ENCODE results near the gene PDE4B. TPM values are rescaled to one million over a fixed set of nuclear protein-coding genes. Genes with fewer than 3 reads are reported as not detected.

The PDE4B gene
- total RNA-seq, 1 experiment from 2014 or later = 1.4 TPM

- DNase-seq (no peak), ATAC-seq (peak; percentile 19; the same call in 1 of the 2 replicates)
- H3K27ac ChIP-seq (ENCODE audit: low read length) = peak overlapping the region; percentile 48
- no peaks in the 10 kb centered on the region for H3F3A ChIP-seq (ENCODE audit: low read length, unreplicated experiment)
- TF ChIP-seq CTCF (conservative IDR thresholded peaks at IDR 0.05; ENCODE audit: low read depth, low read length) = no peak
- no peak for TF ChIP-seq EZH2 (IDR thresholded peaks at IDR 0.05; ENCODE audit: low read length, unreplicated experiment)
- no peak for TF ChIP-seq EZH2phosphoT487 (IDR thresholded peaks at IDR 0.05; ENCODE audit: borderline replicate concordance, low read length)
- H3K79me2 ChIP-seq (ENCODE audit: low read length) = no peaks in the 10 kb centered on the region
- H3K9me3 ChIP-seq (ENCODE audit: low read length) = no peaks in the 10 kb centered on the region
- H3K4me2 ChIP-seq (ENCODE audit: low read length) = 0 out of 2 replicates have a peak overlapping the region, but pooled peaks have one; percentile 23
- no peaks in the 10 kb centered on the region for H3K9me2 ChIP-seq (replicated peaks; ENCODE audit: low read length)
- H3K9ac ChIP-seq (ENCODE audit: low read length) = no peak overlapping the region
- H3K4me3 ChIP-seq (ENCODE audit: low read length) = no peak overlapping the region
- ChIA-PET CTCF (no interaction called here), POLR2A (ENCODE audit: unreplicated experiment) (no interaction called here)
- H3K27me3 ChIP-seq (ENCODE audit: low read length) = peaks cover 21% of the 10 kb centered on the region
- H3K4me1 ChIP-seq (ENCODE audit: insufficient read depth, low read length) = peaks cover 14% of the 10 kb centered on the region
- H4K20me1 ChIP-seq (ENCODE audit: low read length) = no peaks in the 10 kb centered on the region
- no TSS peak for BruUV-seq (replicated peaks)
- no peak overlapping the region for H2AFZ ChIP-seq (ENCODE audit: low read length)
- intact Hi-C loops (cut with micrococcal nuclease) = no loop called here
- no peaks in the 10 kb centered on the region for H3K36me3 ChIP-seq (ENCODE audit: low read depth, low read length)
Observed at GRCh38 chr1:66231681-66232463, 439.2 kb downstream of the PDE4B start.

- POLR2A ChIA-PET (ENCODE audit: unreplicated experiment) = no interaction called here
- CTCF ChIA-PET = no interaction called here
- TF ChIP-seq CTCF (conservative IDR thresholded peaks at IDR 0.05; ENCODE audit: low read depth, low read length) (no peak), EZH2 (IDR thresholded peaks at IDR 0.05; ENCODE audit: low read length, unreplicated experiment) (no peak), EZH2phosphoT487 (IDR thresholded peaks at IDR 0.05; ENCODE audit: borderline replicate concordance, low read length) (no peak)
- Histone ChIP-seq H3F3A (ENCODE audit: low read length, unreplicated experiment) (no peaks in the 10 kb centered on the region), H3K4me2 (ENCODE audit: low read length) (no peak overlapping the region), H3K27ac (ENCODE audit: low read length) (no peak overlapping the region), H3K27me3 (ENCODE audit: low read length) (peaks cover 32% of the 10 kb centered on the region), H3K9me3 (ENCODE audit: low read length) (no peaks in the 10 kb centered on the region), H3K9me2 (replicated peaks; ENCODE audit: low read length) (no peaks in the 10 kb centered on the region), H3K36me3 (ENCODE audit: low read depth, low read length) (no peaks in the 10 kb centered on the region), H3K4me3 (ENCODE audit: low read length) (no peak overlapping the region), H2AFZ (ENCODE audit: low read length) (no peak overlapping the region), H3K79me2 (ENCODE audit: low read length) (no peaks in the 10 kb centered on the region), H3K9ac (ENCODE audit: low read length) (no peak overlapping the region), H4K20me1 (ENCODE audit: low read length) (no peaks in the 10 kb centered on the region), H3K4me1 (ENCODE audit: insufficient read depth, low read length) (no peaks in the 10 kb centered on the region)
- BruUV-seq (replicated peaks) = no TSS peak
- intact Hi-C loops (cut with micrococcal nuclease) = no loop called here
- ATAC-seq = no peak
- DNase-seq = no peak
Observed at GRCh38 chr1:66237042-66237441, 444.3 kb downstream of the PDE4B start.

Data from PC-3 (cell line).